ENCODE data around the gene QSOX2.

- TF ChIP-seq, protein P1, sequence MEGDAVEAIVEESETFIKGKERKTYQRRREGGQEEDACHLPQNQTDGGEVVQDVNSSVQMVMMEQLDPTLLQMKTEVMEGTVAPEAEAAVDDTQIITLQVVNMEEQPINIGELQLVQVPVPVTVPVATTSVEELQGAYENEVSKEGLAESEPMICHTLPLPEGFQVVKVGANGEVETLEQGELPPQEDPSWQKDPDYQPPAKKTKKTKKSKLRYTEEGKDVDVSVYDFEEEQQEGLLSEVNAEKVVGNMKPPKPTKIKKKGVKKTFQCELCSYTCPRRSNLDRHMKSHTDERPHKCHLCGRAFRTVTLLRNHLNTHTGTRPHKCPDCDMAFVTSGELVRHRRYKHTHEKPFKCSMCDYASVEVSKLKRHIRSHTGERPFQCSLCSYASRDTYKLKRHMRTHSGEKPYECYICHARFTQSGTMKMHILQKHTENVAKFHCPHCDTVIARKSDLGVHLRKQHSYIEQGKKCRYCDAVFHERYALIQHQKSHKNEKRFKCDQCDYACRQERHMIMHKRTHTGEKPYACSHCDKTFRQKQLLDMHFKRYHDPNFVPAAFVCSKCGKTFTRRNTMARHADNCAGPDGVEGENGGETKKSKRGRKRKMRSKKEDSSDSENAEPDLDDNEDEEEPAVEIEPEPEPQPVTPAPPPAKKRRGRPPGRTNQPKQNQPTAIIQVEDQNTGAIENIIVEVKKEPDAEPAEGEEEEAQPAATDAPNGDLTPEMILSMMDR (IDR thresholded peaks at IDR 0.05), result no peak
- no peak for TF ChIP-seq POLR2AphosphoS5 (IDR thresholded peaks at IDR 0.05)
Measured at GRCh38 chr9:136204838-136205706, 40.5 kb downstream of the QSOX2 start, which contains the start of gene LHX3.
